ENCODE data around the gene BICC1. TPM values are rescaled to one million over a fixed set of nuclear protein-coding genes. Genes with fewer than 3 reads are reported as not detected.

The BICC1 gene
- total RNA-seq, 1 experiment from 2014 or later: 13.9 TPM

- Histone ChIP-seq H3K9ac (ENCODE audit: low read length) (no peak overlapping the region), H3K4me2 (ENCODE audit: low read length) (no peak overlapping the region), H3K36me3 (ENCODE audit: low read depth, low read length) (no peaks in the 10 kb centered on the region), H3K27ac (ENCODE audit: low read length) (no peak overlapping the region), H3K4me1 (ENCODE audit: insufficient read depth, low read length) (no peaks in the 10 kb centered on the region), H3K79me2 (ENCODE audit: low read length) (no peaks in the 10 kb centered on the region), H4K20me1 (ENCODE audit: low read length) (no peaks in the 10 kb centered on the region), H3K4me3 (ENCODE audit: low read length) (no peak overlapping the region), H2AFZ (ENCODE audit: low read length) (no peak overlapping the region), H3K27me3 (ENCODE audit: low read length) (peaks cover 23% of the 10 kb centered on the region; the same call in 1 of the 2 replicates), H3F3A (ENCODE audit: low read length, unreplicated experiment) (no peaks in the 10 kb centered on the region), H3K9me2 (replicated peaks; ENCODE audit: low read length) (no peaks in the 10 kb centered on the region), H3K9me3 (ENCODE audit: low read length) (no peaks in the 10 kb centered on the region)
- BruUV-seq (replicated peaks): no TSS peak
- DNase-seq (no peak), ATAC-seq (no peak)
- intact Hi-C loops (cut with micrococcal nuclease): loop anchor here (1.0 kb wide), 1 partner anchor 31 kb away; no protein-coding TSS in a partner anchor
- POLR2A ChIA-PET (ENCODE audit: unreplicated experiment): no interaction called here
- CTCF ChIA-PET: interaction anchor here (0.7 kb wide), 1 partner anchor 161 kb away, joined by 3 read pairs; no protein-coding TSS in a partner anchor
- TF ChIP-seq CTCF (conservative IDR thresholded peaks at IDR 0.05; ENCODE audit: low read depth, low read length) (no peak), EZH2phosphoT487 (IDR thresholded peaks at IDR 0.05; ENCODE audit: borderline replicate concordance, low read length) (no peak), EZH2 (IDR thresholded peaks at IDR 0.05; ENCODE audit: low read length, unreplicated experiment) (no peak)
Measured at GRCh38 chr10:58691528-58691927, 178.9 kb downstream of the BICC1 start.

GRCh38 chr10:58693919-58694318 is 181.2 kb downstream of the BICC1 start:
- no peaks in the 10 kb centered on the region for H3K9me3 ChIP-seq (ENCODE audit: low read length)
- no peak overlapping the region for H3K4me2 ChIP-seq (ENCODE audit: low read length)
- ATAC-seq: no peak
- intact Hi-C loops (cut with micrococcal nuclease): no loop called here
- no peaks in the 10 kb centered on the region for H3F3A ChIP-seq (ENCODE audit: low read length, unreplicated experiment)
- no peak overlapping the region for H3K4me3 ChIP-seq (ENCODE audit: low read length)
- no peak overlapping the region for H3K9ac ChIP-seq (ENCODE audit: low read length)
- H3K27ac ChIP-seq (ENCODE audit: low read length): no peak overlapping the region
- BruUV-seq (replicated peaks): no TSS peak
- no peak overlapping the region for H2AFZ ChIP-seq (ENCODE audit: low read length)
- H3K79me2 ChIP-seq (ENCODE audit: low read length): no peaks in the 10 kb centered on the region
- peaks cover 31% of the 10 kb centered on the region for H3K27me3 ChIP-seq (ENCODE audit: low read length)
- ChIA-PET CTCF (no interaction called here), POLR2A (ENCODE audit: unreplicated experiment) (no interaction called here)
- no peaks in the 10 kb centered on the region for H3K4me1 ChIP-seq (ENCODE audit: insufficient read depth, low read length)
- H3K36me3 ChIP-seq (ENCODE audit: low read depth, low read length): no peaks in the 10 kb centered on the region
- no peak for DNase-seq
- no peaks in the 10 kb centered on the region for H3K9me2 ChIP-seq (replicated peaks; ENCODE audit: low read length)
- no peak for TF ChIP-seq CTCF (conservative IDR thresholded peaks at IDR 0.05; ENCODE audit: low read depth, low read length)
- no peak for TF ChIP-seq EZH2 (IDR thresholded peaks at IDR 0.05; ENCODE audit: low read length, unreplicated experiment)
- TF ChIP-seq EZH2phosphoT487 (IDR thresholded peaks at IDR 0.05; ENCODE audit: borderline replicate concordance, low read length): no peak
- H4K20me1 ChIP-seq (ENCODE audit: low read length): no peaks in the 10 kb centered on the region

DNA sequence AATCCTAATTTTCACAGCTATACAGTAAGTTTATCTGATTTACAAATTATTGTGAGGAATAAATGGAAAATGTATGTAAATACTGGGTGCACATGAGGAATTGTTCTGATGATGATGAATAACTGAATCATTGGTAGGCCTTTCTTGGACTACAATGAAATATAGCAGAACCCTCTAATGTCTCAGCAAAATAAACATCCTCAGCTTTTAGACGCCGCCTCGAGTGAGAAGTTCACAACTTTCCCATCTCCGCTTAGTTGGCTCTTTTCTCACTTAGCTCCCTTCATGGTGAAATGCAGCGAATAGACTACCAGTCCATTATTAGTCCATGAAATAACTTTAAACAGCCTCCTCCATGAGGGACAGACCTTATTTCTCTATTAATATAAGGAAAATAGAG is 182.3 kb downstream of the BICC1 start:
- no peaks in the 10 kb centered on the region for H3K79me2 ChIP-seq (ENCODE audit: low read length)
- intact Hi-C loops (cut with micrococcal nuclease): no loop called here

More for the DNA sequence above, 182.3 kb downstream of the BICC1 start:
- Histone ChIP-seq H3K4me2 (ENCODE audit: low read length) (no peak overlapping the region), H4K20me1 (ENCODE audit: low read length) (no peaks in the 10 kb centered on the region), H3K27me3 (ENCODE audit: low read length) (peaks cover 30% of the 10 kb centered on the region), H3F3A (ENCODE audit: low read length, unreplicated experiment) (no peaks in the 10 kb centered on the region), H3K9me3 (ENCODE audit: low read length) (no peaks in the 10 kb centered on the region), H3K9me2 (replicated peaks; ENCODE audit: low read length) (no peaks in the 10 kb centered on the region), H3K36me3 (ENCODE audit: low read depth, low read length) (no peaks in the 10 kb centered on the region), H3K4me1 (ENCODE audit: insufficient read depth, low read length) (no peaks in the 10 kb centered on the region), H3K4me3 (ENCODE audit: low read length) (no peak overlapping the region), H2AFZ (ENCODE audit: low read length) (no peak overlapping the region), H3K9ac (ENCODE audit: low read length) (no peak overlapping the region), H3K27ac (ENCODE audit: low read length) (no peak overlapping the region)
- POLR2A ChIA-PET (ENCODE audit: unreplicated experiment): no interaction called here
- DNase-seq (no peak), ATAC-seq (no peak)
- BruUV-seq (replicated peaks): no TSS peak
- TF ChIP-seq CTCF (conservative IDR thresholded peaks at IDR 0.05; ENCODE audit: low read depth, low read length) (no peak), EZH2 (IDR thresholded peaks at IDR 0.05; ENCODE audit: low read length, unreplicated experiment) (no peak), EZH2phosphoT487 (IDR thresholded peaks at IDR 0.05; ENCODE audit: borderline replicate concordance, low read length) (no peak)
- CTCF ChIA-PET: no interaction called here

Data from PC-3 (cell line).